ES-I3 (cell line): Measurements from ENCODE around the gene TCF19.

Experiments used
- H3K36me3 ChIP-seq: 2 replicates; pipeline ENCODE4 v1.6.1; 2013; ENCODE audit warnings: mild to moderate bottlenecking, low read length, control low read depth, moderate library complexity; ENCODE audit not compliant: insufficient read depth
- H3K4me1 ChIP-seq: 2 replicates; pipeline ENCODE4 v1.6.1; 2013; ENCODE audit warnings: mild to moderate bottlenecking, control low read depth, low read length; ENCODE audit not compliant: insufficient read depth
- H3K9ac ChIP-seq: 2 replicates; pipeline ENCODE4 v1.6.1; 2013; ENCODE audit warnings: low read depth, mild to moderate bottlenecking, low read length, moderate library complexity
- H3K9me3 ChIP-seq: 2 replicates; pipeline ENCODE4 v1.6.1; 2013; ENCODE audit warnings: mild to moderate bottlenecking, low read length, moderate library complexity; ENCODE audit not compliant: control insufficient read depth, insufficient read depth

Gene TCF19

GRCh38 chr6:31158140-31158862 lies at the start of gene TCF19:
Gene TCF19 (plus strand): TSS chr6:31158589. CDS start chr6:31159470, 881 bp downstream.
- H3K9ac ChIP-seq: peak within 1 kb of the TSS; percentile 67
- peaks cover 14% of the 10 kb centered on the region; the same call in 1 of the 2 replicates for H3K36me3 ChIP-seq
- H3K9me3 ChIP-seq: no peaks in the 10 kb centered on the region
- peaks cover 19% of the 10 kb centered on the region for H3K4me1 ChIP-seq

- H3K9me3 ChIP-seq: no peaks in the 10 kb centered on the region
- no peak overlapping the region for H3K9ac ChIP-seq
- H3K4me1 ChIP-seq: peaks cover 32% of the 10 kb centered on the region
- H3K36me3 ChIP-seq: no peaks in the 10 kb centered on the region
These were observed 47.4 kb upstream of the TCF19 start for GRCh38 chr6:31110825-31111582.

- H3K9me3 ChIP-seq: no peaks in the 10 kb centered on the region
- no peaks in the 10 kb centered on the region for H3K36me3 ChIP-seq
- H3K9ac ChIP-seq: no peak overlapping the region
- peaks cover 32% of the 10 kb centered on the region for H3K4me1 ChIP-seq
These were observed 46.7 kb upstream of the TCF19 start for GRCh38 chr6:31111712-31112111.

- Histone ChIP-seq H3K9ac (no peak within 1 kb of the TSS), H3K36me3 (no peaks in the 10 kb centered on the region), H3K4me1 (peaks cover 32% of the 10 kb centered on the region), H3K9me3 (no peaks in the 10 kb centered on the region)
These were observed 45.9 kb upstream of the TCF19 start, which contains the start of gene C6orf15 for GRCh38 chr6:31112478-31112877. Gene C6orf15 (minus strand): TSS chr6:31112575. CDS start chr6:31112555, 20 bp downstream.

GRCh38 chr6:31113861-31114540 lies 44.4 kb upstream of the TCF19 start:
- Histone ChIP-seq H3K9ac (no peak overlapping the region), H3K4me1 (peaks cover 32% of the 10 kb centered on the region), H3K36me3 (no peaks in the 10 kb centered on the region), H3K9me3 (no peaks in the 10 kb centered on the region)

- Histone ChIP-seq H3K4me1 (peaks cover 32% of the 10 kb centered on the region), H3K9ac (no peak within 1 kb of the TSS; the same call in 1 of the 2 replicates), H3K9me3 (no peaks in the 10 kb centered on the region), H3K36me3 (no peaks in the 10 kb centered on the region)
These were observed 43.9 kb upstream of the TCF19 start, which contains the start of gene PSORS1C1 for GRCh38 chr6:31114541-31114878. Gene PSORS1C1 (plus strand): TSS chr6:31114800. CDS start chr6:31129633, 14,833 bp downstream.

- Histone ChIP-seq H3K9me3 (no peaks in the 10 kb centered on the region), H3K9ac (no peak overlapping the region; the same call in 1 of the 2 replicates), H3K4me1 (peaks cover 28% of the 10 kb centered on the region), H3K36me3 (no peaks in the 10 kb centered on the region)
These were observed 43.2 kb upstream of the TCF19 start for GRCh38 chr6:31114970-31115849.

- H3K9me3 ChIP-seq: no peaks in the 10 kb centered on the region
- peaks cover 20% of the 10 kb centered on the region for H3K4me1 ChIP-seq
- H3K9ac ChIP-seq: no peak overlapping the region
- no peaks in the 10 kb centered on the region for H3K36me3 ChIP-seq
These were observed 42.3 kb upstream of the TCF19 start for GRCh38 chr6:31115941-31116560.

- H3K9ac ChIP-seq: no peak overlapping the region
- peaks cover 15% of the 10 kb centered on the region; the same call in 1 of the 2 replicates for H3K4me1 ChIP-seq
- no peaks in the 10 kb centered on the region for H3K9me3 ChIP-seq
- no peaks in the 10 kb centered on the region for H3K36me3 ChIP-seq
These were observed 41.6 kb upstream of the TCF19 start for GRCh38 chr6:31116661-31117385.

- H3K4me1 ChIP-seq: peaks cover 15% of the 10 kb centered on the region; the same call in 1 of the 2 replicates
- H3K9ac ChIP-seq: no peak overlapping the region
- H3K9me3 ChIP-seq: no peaks in the 10 kb centered on the region
- no peaks in the 10 kb centered on the region for H3K36me3 ChIP-seq
These were observed 40.2 kb upstream of the TCF19 start for GRCh38 chr6:31118178-31118577.

- H3K36me3 ChIP-seq: no peaks in the 10 kb centered on the region
- no peak within 1 kb of the TSS for H3K9ac ChIP-seq
- peaks cover 6% of the 10 kb centered on the region; the same call in 1 of the 2 replicates for H3K4me1 ChIP-seq
- H3K9me3 ChIP-seq: no peaks in the 10 kb centered on the region
These were observed 38.1 kb upstream of the TCF19 start, which contains the start of gene CDSN for GRCh38 chr6:31120151-31120915. Gene CDSN (minus strand): TSS chr6:31120446. CDS start chr6:31120419, 27 bp downstream.

GRCh38 chr6:31121131-31121790 lies 37.1 kb upstream of the TCF19 start:
- peaks cover 5% of the 10 kb centered on the region; the same call in 1 of the 2 replicates for H3K4me1 ChIP-seq
- H3K36me3 ChIP-seq: no peaks in the 10 kb centered on the region
- H3K9me3 ChIP-seq: no peaks in the 10 kb centered on the region
- H3K9ac ChIP-seq: no peak overlapping the region
